ENCODE data around the gene EVA1C.

DNA sequence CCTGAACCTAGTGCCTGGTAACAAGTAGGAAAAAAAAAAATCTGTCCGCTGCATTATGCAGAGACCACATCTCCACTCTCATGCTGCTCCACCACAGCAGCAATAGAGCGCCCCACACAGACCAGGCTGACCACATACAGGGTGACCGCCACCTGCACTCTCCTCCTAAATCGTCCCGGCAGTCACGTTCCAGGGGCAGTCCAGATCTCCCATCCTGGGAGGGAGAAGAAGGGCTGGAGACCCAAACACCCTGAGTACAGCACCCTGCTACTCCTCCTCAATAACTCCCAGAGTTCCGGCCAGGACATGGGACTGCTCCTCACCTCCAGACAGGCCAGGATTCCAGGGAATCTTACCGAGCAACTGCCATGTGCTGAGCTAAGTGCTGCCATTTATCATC, 35.0 kb upstream of the EVA1C start:
- TF ChIP-seq, protein P1, sequence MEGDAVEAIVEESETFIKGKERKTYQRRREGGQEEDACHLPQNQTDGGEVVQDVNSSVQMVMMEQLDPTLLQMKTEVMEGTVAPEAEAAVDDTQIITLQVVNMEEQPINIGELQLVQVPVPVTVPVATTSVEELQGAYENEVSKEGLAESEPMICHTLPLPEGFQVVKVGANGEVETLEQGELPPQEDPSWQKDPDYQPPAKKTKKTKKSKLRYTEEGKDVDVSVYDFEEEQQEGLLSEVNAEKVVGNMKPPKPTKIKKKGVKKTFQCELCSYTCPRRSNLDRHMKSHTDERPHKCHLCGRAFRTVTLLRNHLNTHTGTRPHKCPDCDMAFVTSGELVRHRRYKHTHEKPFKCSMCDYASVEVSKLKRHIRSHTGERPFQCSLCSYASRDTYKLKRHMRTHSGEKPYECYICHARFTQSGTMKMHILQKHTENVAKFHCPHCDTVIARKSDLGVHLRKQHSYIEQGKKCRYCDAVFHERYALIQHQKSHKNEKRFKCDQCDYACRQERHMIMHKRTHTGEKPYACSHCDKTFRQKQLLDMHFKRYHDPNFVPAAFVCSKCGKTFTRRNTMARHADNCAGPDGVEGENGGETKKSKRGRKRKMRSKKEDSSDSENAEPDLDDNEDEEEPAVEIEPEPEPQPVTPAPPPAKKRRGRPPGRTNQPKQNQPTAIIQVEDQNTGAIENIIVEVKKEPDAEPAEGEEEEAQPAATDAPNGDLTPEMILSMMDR (IDR thresholded peaks at IDR 0.05): no peak
- no peak for TF ChIP-seq EZH2 (IDR thresholded peaks at IDR 0.05; ENCODE audit: borderline replicate concordance, insufficient read depth, low read depth, low read length, poor library complexity, severe bottlenecking)
